ENCODE data around the gene ATP5IF1. TPM values are rescaled to one million over a fixed set of nuclear protein-coding genes. Genes with fewer than 3 reads are reported as not detected.

ATP5IF1 gene
- total and polyA plus RNA-seq, 2 of the 13 experiments (the other 11 are each of a cell fraction or from before 2014, with no cell fraction given), result 97.7 to 131 TPM

GRCh38 chr1:28235755-28236655 lies at the start of gene ATP5IF1 (continued):
- TF ChIP-seq ZNF629 (CRISPR knock-in tag; conservative IDR thresholded peaks at IDR 0.05) (no peak; the same call in 1 of the 2 replicates), SYNCRIP (IDR thresholded peaks at IDR 0.05; ENCODE audit: insufficient read depth, low read depth, low read length) (no peak), ARID4A (CRISPR knock-in tag; IDR thresholded peaks at IDR 0.05; ENCODE audit: borderline replicate concordance) (peak; percentile 90; the same call in 1 of the 2 replicates), ZBTB44 (CRISPR knock-in tag; IDR thresholded peaks at IDR 0.05) (no peak), MAFF (IDR thresholded peaks at IDR 0.05; ENCODE audit: low read depth, low read length) (no peak), TFDP1 (CRISPR knock-in tag; IDR thresholded peaks at IDR 0.05; ENCODE audit: borderline replicate concordance) (peak; percentile 75), REL (CRISPR knock-in tag; conservative IDR thresholded peaks at IDR 0.05) (0 out of 2 replicates have a peak, but pooled peaks have one; percentile 33), ZNF136 (CRISPR knock-in tag; IDR thresholded peaks at IDR 0.05; ENCODE audit: low read depth) (no peak), THAP9 (CRISPR knock-in tag; IDR thresholded peaks at IDR 0.05; ENCODE audit: borderline replicate concordance) (peak; percentile 62; the same call in 1 of the 2 replicates), NR2F2 (IDR thresholded peaks at IDR 0.05; ENCODE audit: borderline replicate concordance, low read depth) (no peak), NFATC3 (CRISPR knock-in tag; IDR thresholded peaks at IDR 0.05) (peak; percentile 50; the same call in 1 of the 2 replicates), ZNF850 (CRISPR knock-in tag; conservative IDR thresholded peaks at IDR 0.05) (no peak), ARNTL (CRISPR knock-in tag; IDR thresholded peaks at IDR 0.05) (no peak), ZNF740 (CRISPR knock-in tag; IDR thresholded peaks at IDR 0.05) (no peak)

Data from HepG2 (cell line).